HG02938 (cell line): Measurements from ENCODE around the gene BAZ2B.
"Not testable (repeated sequence)": the region's sequence is repeated elsewhere in the genome, so short reads cannot be mapped to it uniquely, and the experiment has no call there.

Experiments used
- ATAC-seq: cut with Tn5 transposase; IDR thresholded peaks from one replicate; pipeline ENCODE4 v1.9.1; 2021; ENCODE audit warnings: mild to moderate bottlenecking, moderate library complexity; ENCODE audit not compliant: unreplicated experiment

Gene BAZ2B

GRCh38 chr2:159438284-159438683 is 178.1 kb downstream of the BAZ2B start:
- ATAC-seq, result no peak

- ATAC-seq, result no peak
Measured at GRCh38 chr2:159432610-159433009, 183.7 kb downstream of the BAZ2B start.

GRCh38 chr2:159427048-159427447 is 189.3 kb downstream of the BAZ2B start:
- no peak for ATAC-seq

GRCh38 chr2:159419403-159419802 is 196.9 kb downstream of the BAZ2B start:
- no peak for ATAC-seq

GRCh38 chr2:159411460-159411859 is 204.9 kb downstream of the BAZ2B start:
- ATAC-seq, result no peak

GRCh38 chr2:159410276-159410675 is 206.1 kb downstream of the BAZ2B start:
- no peak for ATAC-seq

- no peak for ATAC-seq
Measured at GRCh38 chr2:159409116-159409800, 207.1 kb downstream of the BAZ2B start.

- no peak for ATAC-seq
Measured at GRCh38 chr2:159402790-159403189, 213.6 kb downstream of the BAZ2B start.

GRCh38 chr2:159402160-159402559 is 214.2 kb downstream of the BAZ2B start:
- ATAC-seq, result not testable (repeated sequence)

- no peak for ATAC-seq
Measured at GRCh38 chr2:159399716-159400415, 216.5 kb downstream of the BAZ2B start.

- no peak for ATAC-seq
Measured at GRCh38 chr2:159396799-159397198, 219.5 kb downstream of the BAZ2B start.

GRCh38 chr2:159382447-159383028 is 233.8 kb downstream of the BAZ2B start:
- no peak for ATAC-seq

- no peak for ATAC-seq
Measured at GRCh38 chr2:159381574-159381973, 234.8 kb downstream of the BAZ2B start.

GRCh38 chr2:159380685-159381239 is 235.6 kb downstream of the BAZ2B start:
- ATAC-seq, result no peak

GRCh38 chr2:159379181-159379580 is 237.2 kb downstream of the BAZ2B start:
- peak; percentile 55 for ATAC-seq

- no peak for ATAC-seq
Measured at GRCh38 chr2:159375241-159375640, 241.1 kb downstream of the BAZ2B start.

- no peak for ATAC-seq
Measured at GRCh38 chr2:159371506-159371905, 244.8 kb downstream of the BAZ2B start.

- ATAC-seq, result no peak
Measured at GRCh38 chr2:159366538-159366937, 249.8 kb downstream of the BAZ2B start.

- ATAC-seq, result no peak
Measured at GRCh38 chr2:159362816-159363251, 253.5 kb downstream of the BAZ2B start.

GRCh38 chr2:159362094-159362493 is 254.3 kb downstream of the BAZ2B start:
- ATAC-seq, result no peak

GRCh38 chr2:159361603-159362002 is 254.7 kb downstream of the BAZ2B start:
- not testable (repeated sequence) for ATAC-seq

GRCh38 chr2:159356053-159356554 is 260.2 kb downstream of the BAZ2B start:
- no peak for ATAC-seq
